ENCODE measurements around the gene DTHD1. TPM values are rescaled to one million over a fixed set of nuclear protein-coding genes. Genes with fewer than 3 reads are reported as not detected.

Gene DTHD1
- total RNA-seq, result under 1 TPM in 1 of 2 donors, not detected in 1; 0.08 TPM

DNA sequence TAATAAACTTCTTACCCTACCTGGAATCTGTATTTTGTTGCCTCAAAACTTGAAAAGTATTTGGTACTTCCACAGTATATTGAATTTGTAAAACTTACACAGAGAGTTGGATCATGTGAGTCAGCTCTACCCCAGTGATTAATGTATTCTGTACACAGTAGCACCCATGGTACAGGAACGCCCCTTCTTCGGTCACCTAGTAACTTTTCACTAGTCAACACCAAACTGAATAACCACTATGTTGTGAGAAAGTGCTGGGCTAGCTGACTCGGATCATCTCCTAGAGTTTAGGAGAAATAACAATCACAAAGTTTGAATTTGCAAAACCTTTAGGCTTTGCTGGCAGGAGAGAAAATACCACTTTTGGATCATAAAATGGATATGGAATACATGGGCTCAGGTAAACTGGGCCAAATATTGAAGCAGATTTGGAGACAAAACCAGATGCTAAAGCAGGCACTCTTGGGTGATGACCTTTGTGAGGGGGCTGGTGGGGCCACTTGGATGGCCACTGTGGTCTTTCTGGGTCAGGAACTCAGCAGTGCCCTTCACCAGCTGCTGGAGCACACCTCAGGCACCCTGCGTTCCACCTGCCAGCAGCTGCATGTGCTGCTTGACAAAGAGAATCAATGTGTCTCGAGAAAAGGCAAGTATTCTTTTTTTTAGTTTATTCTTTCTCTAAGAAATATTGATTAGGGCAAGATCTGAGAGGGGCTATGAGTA, at the start of gene DTHD1:
TSS of gene DTHD1 (plus strand) at position 233 of the 723 bp plus-strand sequence. CDS start at position 376, 143 bp downstream.
- no peaks in the 10 kb centered on the region for H3K4me1 ChIP-seq
- no peak within 1 kb of the TSS for H3K27ac ChIP-seq
- H3K27me3 ChIP-seq, result no peaks in the 10 kb centered on the region
- no peaks in the 10 kb centered on the region for H3K36me3 ChIP-seq
- no peak within 1 kb of the TSS for H3K4me3 ChIP-seq
- H3K9me3 ChIP-seq, result no peaks in the 10 kb centered on the region
- no peak within 1 kb of the TSS for H3K9ac ChIP-seq (ENCODE audit: low read depth in 2 of 2, low read length in 2 of 2)
- DNase-seq, result no peak
- intact Hi-C loops (cut with DNase I), result no loop called here
- TF ChIP-seq, protein P1, sequence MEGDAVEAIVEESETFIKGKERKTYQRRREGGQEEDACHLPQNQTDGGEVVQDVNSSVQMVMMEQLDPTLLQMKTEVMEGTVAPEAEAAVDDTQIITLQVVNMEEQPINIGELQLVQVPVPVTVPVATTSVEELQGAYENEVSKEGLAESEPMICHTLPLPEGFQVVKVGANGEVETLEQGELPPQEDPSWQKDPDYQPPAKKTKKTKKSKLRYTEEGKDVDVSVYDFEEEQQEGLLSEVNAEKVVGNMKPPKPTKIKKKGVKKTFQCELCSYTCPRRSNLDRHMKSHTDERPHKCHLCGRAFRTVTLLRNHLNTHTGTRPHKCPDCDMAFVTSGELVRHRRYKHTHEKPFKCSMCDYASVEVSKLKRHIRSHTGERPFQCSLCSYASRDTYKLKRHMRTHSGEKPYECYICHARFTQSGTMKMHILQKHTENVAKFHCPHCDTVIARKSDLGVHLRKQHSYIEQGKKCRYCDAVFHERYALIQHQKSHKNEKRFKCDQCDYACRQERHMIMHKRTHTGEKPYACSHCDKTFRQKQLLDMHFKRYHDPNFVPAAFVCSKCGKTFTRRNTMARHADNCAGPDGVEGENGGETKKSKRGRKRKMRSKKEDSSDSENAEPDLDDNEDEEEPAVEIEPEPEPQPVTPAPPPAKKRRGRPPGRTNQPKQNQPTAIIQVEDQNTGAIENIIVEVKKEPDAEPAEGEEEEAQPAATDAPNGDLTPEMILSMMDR (IDR thresholded peaks at IDR 0.05), result no peak

DNA sequence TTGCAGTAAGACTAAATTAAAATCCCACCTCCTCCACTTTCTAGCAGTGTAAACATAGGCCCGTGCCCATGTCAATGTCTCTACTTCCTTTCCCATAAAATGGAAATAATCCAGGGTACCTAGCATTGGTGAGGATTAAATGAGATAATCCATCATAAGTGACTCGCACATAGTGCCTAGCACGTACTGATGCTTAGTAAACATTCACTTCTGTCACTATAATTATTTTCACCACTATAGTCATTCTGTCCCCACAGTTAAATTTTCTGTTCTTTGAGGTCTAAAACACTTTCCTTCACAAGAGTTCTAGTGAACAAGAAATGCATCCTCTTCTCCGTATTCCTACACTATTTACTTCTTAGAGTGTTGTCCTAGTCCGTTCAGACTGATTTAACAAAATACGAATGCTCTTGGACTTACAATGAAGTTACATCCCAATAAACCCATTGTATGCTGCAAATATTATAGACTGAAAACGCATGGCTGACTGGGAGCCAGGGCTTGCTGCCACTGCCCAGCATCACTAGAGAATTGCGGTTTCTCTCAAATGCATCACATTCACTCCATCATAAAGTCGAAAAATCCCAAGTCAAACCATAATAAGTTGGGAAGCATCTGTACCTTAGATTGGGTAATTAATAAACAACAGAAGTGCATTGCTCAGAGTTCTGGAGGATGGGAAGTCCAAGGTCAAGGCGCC, 47.7 kb upstream of the DTHD1 start:
- intact Hi-C loops (cut with DNase I), result no loop called here
- TF ChIP-seq, protein P1 (IDR thresholded peaks at IDR 0.05), result no peak
- no peak for DNase-seq
- H3K9me3 ChIP-seq, result no peaks in the 10 kb centered on the region
- no peaks in the 10 kb centered on the region for H3K36me3 ChIP-seq
- H3K4me3 ChIP-seq, result no peak overlapping the region
- H3K9ac ChIP-seq (ENCODE audit: low read depth in 2 of 2, low read length in 2 of 2), result no peak overlapping the region
- no peak overlapping the region for H3K27ac ChIP-seq
- H3K27me3 ChIP-seq, result no peaks in the 10 kb centered on the region
- H3K4me1 ChIP-seq, result no peaks in the 10 kb centered on the region

DNA sequence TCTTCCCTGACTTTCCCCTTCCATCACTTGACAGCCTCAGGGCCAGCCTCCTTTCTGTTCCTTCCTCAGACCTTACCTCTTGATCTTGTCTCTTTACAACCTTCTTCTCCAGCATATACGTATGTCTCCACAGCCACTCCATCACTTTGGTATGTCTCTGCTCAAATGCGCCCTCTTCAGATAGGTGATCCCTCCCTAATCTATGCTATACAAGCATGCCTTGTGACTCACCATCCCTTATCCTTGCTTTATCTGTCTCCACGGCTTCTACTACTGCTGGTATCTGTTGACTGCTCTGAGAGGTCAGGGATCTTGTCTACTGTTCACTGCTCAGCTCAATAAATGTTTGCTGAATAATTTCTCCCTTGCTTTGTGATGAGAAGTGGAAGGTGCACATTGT, 46.1 kb upstream of the DTHD1 start:
- Histone ChIP-seq H3K9me3 (no peaks in the 10 kb centered on the region), H3K36me3 (no peaks in the 10 kb centered on the region), H3K4me3 (no peak overlapping the region), H3K27ac (no peak overlapping the region), H3K4me1 (no peaks in the 10 kb centered on the region), H3K9ac (ENCODE audit: low read depth in 2 of 2, low read length in 2 of 2) (no peak overlapping the region), H3K27me3 (no peaks in the 10 kb centered on the region)
- no peak for DNase-seq
- TF ChIP-seq, protein P1 (IDR thresholded peaks at IDR 0.05), result no peak
- intact Hi-C loops (cut with DNase I), result no loop called here

DNA sequence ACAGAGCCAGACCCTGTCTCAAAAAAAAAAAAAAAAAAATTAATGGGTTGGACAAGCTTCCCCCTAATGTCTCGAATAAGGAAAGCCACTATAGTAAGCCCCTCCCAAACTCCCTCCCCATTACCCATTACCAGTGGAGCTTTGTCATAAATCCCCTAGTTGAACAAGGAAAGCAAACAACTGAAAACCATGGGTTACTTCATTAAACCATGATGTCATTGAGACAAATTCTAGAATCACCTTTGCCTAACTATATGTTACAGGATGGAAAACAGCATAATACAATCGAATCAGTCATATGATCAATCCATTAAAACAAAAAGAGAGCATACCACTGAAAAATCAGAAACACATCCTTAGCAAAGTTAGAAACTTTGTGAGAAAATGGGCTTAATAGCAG, 45.3 kb upstream of the DTHD1 start:
- Histone ChIP-seq H3K9me3 (no peaks in the 10 kb centered on the region), H3K27ac (no peak overlapping the region), H3K9ac (ENCODE audit: low read depth in 2 of 2, low read length in 2 of 2) (no peak overlapping the region), H3K4me3 (no peak overlapping the region), H3K4me1 (no peaks in the 10 kb centered on the region), H3K27me3 (no peaks in the 10 kb centered on the region), H3K36me3 (no peaks in the 10 kb centered on the region)
- TF ChIP-seq, protein P1 (IDR thresholded peaks at IDR 0.05), result no peak
- no peak for DNase-seq
- intact Hi-C loops (cut with DNase I), result no loop called here

DNA sequence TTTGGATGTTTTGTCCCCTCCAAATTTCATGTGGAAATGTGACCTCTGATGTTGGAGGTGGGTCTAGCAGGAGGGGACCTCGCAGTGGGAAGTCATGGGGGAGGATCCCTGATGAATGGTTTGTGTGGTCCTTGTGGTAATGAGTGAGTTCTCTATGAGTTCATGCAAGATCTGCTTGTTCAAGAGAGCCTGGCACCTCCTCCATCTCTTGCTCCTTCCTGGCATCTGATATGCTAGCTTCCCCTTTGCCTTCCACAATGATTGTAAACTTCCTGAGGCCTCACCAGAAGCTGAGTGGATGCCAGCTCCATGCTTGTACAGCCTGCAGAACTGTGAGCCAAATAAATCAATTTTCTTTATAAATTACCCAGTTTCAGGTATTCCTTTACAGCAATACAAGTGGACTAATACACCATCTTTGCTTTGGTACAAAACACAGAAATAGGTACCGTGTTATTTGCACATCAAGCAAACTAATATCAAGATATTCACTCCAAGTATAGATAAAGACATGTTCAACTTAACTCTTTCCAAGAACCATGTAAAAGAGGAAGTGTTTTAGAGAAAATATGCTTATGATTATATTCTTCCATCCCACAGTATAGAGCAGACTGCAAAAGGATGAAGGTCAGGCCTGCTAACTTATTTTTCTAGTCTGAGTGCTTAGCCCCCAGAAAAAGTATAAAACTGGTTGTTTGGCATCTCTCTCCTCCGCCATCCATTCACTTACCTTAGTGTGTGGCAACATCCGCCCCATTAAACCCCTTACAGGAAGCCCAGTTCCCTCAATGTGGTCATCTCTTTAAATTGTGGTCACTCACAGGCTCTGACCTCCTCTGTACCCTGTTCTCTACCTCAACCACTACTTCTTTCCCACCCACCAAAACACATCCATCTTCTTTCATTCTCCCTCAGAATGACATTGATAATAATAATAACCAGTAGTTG, 43.8 kb upstream of the DTHD1 start:
- H3K36me3 ChIP-seq, result no peaks in the 10 kb centered on the region
- H3K9me3 ChIP-seq, result no peaks in the 10 kb centered on the region
- H3K4me3 ChIP-seq, result no peak overlapping the region
- intact Hi-C loops (cut with DNase I), result no loop called here
- no peaks in the 10 kb centered on the region for H3K4me1 ChIP-seq
- H3K9ac ChIP-seq (ENCODE audit: low read depth in 2 of 2, low read length in 2 of 2), result no peak overlapping the region
- H3K27ac ChIP-seq, result no peak overlapping the region
- DNase-seq, result no peak
- no peaks in the 10 kb centered on the region for H3K27me3 ChIP-seq
- TF ChIP-seq, protein P1 (IDR thresholded peaks at IDR 0.05), result no peak
